ENCODE measurements around the gene FBXL20.

FBXL20 gene

DNA sequence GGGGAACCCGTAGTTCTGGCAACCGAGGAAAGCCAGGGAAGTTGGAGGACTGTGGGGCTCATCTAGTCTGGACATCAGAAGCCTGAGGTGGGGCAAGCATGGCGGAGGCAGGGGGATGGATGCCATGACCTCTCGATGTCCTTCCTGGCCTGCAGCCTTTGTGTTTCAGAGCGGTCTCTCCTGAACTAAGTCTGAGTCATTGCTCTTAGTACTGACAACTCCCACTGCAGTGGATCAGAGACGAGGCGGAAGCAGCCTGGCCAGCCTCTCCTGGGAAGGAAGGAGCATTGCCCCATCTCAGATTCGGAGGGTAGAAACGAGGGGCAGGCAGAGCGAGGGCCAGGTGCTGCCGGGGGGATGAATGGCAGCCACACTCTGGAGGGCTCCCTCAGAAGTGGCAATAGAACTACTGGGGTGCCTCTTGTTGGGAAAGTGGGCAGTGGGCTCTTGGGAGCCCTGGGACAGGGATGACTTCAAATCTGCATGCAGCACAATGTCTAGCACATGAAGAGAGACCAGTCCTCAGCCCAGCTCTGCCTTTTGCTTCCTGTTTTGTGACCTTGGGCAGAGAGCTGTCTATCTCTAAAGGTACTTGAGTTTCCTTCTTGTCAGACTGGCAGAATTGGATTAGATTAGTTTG, 172.0 kb downstream of the FBXL20 start:
- H3K4me3 ChIP-seq (ENCODE audit: low read depth, low read length): no peak overlapping the region

DNA sequence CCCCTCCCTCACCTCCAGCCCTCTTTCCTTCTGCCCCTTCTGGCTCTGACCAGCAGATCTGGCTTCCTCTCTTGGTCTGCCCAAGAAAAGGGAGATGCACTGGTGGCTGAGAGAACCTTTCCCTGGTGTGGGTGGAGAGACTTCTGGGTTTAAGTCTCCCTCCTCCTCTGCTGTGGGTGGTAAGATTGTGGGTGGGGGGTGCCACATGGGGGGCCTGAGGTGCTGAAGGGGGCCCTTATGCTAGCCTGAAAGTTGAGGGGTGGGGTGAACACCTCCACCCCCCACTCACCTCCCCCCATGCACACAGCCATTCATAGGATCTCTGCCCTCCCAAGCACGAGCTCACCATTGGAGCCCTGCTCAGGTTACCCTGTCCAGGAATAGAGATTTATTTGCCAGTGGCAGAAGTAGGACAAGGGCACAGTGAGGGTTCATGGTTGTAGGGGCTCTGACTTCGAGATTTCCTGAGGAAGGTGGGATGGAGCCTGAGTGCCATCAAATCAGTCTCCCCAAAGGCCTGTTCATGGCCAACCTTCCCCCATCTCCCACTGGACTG, 174.0 kb downstream of the FBXL20 start:
- no peak overlapping the region for H3K4me3 ChIP-seq (ENCODE audit: low read depth, low read length)

GRCh38 chr17:39225959-39226683, 175.3 kb downstream of the FBXL20 start:
- no peak overlapping the region for H3K4me3 ChIP-seq (ENCODE audit: low read depth, low read length)

GRCh38 chr17:39225308-39225958, 176.0 kb downstream of the FBXL20 start, which contains the start of gene STAC2:
TSS of gene STAC2 (minus strand) at chr17:39225945. CDS start at chr17:39225502, 443 bp downstream.
- peak within 1 kb of the TSS; percentile 41 for H3K4me3 ChIP-seq (ENCODE audit: low read depth, low read length)

DNA sequence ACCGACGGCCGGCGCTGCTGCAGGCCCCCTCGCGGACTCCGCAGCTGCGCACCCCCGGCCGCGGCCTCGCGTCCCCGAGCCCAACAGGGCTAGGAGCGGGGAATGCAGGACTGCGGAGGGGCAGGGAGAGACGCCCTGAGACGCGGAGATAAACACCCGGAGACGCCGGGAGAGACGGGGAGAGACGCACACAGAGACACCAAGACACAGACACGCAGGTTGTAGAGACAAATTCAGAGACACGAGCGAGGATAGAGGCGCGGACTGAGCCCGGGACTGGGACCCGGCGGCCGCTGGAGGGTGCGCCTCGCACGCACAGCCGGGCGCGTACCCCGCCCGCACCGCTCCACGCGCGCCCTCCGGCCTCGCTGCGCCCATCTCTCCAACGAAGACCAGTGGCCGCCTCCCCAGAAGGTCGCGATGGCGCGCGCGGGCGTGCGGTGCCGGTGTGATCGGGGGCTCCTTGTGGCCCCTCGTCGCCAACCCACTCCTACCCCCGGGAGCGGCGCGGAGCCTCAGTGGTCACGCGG, 176.6 kb downstream of the FBXL20 start:
- H3K4me3 ChIP-seq (ENCODE audit: low read depth, low read length): peak overlapping the region; percentile 41

DNA sequence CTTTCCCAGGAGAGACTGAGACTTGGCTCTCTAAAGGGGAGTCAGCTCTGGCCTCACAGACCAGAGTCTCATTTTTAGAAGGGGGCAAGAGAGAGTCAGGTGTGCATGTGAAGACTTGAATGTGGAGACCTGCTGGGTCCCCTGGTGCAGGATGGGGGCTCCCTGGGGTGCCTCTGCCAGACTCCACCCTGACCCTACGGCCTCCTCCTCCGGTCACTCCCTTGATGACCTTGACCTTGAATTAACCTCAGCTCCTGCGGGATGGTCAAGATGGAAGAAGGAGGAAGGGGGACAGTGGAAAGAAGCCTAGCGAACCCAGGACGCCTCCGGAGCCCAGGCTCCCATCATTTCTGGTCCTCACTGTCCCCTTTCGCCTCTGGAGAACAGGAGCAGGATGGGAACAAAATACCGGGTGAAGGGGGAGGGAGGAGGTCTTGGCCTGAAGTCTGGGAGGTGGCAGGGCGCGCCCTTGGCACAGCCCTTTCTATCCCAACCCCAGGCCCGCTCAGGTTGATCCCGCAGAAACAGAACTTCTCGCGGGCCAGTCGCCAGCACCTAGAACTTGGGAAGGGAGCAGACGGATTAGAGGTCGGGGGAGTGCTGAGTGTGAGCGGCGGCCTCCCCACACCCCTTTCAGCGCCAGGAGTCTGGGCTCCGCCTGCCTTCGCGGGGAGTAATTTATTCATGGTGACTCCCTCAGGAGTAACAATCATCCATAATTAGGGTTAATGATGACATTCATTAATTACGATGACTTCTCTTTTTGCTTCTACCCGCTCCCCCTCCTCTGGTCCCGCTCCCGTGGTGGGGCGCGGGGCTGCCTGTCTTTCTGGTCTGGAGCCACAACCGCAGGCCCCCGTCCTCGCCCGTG, 177.3 kb downstream of the FBXL20 start:
- H3K4me3 ChIP-seq (ENCODE audit: low read depth, low read length): no peak overlapping the region

DNA sequence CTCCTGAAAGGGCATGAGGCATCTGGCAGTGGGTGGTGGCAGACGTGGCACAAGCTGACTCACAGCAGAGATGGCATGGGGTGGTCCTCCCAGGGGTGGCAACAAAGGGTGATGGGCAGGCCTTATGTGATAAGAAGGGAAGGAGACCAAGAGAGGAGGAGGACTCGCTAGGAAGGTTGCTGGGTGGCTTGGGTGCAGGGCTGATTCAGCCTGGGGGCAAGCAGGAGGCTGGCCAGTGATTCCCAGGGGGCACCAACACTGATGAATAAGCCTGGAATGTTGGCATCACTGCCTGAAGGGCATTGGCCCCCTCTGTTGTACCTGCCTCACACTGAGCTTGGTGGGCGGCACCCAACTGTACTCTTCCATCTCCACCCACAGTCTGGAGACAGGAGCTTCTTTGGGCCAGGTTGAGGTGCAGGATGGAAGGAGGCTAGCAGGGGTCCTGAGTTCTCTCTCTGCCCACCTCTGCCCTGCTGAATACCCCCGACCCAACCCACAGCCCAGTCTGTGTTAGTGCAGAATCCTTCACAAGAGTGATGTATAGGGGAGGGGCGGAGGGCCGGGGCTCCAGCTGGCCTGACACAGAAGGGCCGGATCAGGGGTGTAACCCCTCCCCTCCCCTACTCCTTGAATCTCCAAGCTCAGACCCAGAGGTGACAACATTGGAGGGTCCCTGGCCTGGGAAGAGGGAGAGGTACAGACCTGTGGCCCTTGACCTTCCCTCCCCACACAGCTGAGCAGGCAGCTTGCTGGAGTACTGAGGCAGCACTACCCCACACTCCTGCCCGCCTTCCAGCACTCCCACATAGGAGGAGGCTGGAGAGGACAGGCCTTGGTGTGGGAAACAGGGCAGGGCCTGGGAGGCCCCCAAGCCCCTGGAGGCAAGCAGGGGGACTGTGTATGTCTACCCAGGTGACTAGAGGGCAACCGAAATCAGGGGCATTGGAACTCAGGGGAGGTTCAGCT, 178.3 kb downstream of the FBXL20 start:
- no peak overlapping the region for H3K4me3 ChIP-seq (ENCODE audit: low read depth, low read length)

- H3K4me3 ChIP-seq (ENCODE audit: low read depth, low read length): no peak overlapping the region
These were observed 179.3 kb downstream of the FBXL20 start for GRCh38 chr17:39222151-39222550.

- H3K4me3 ChIP-seq (ENCODE audit: low read depth, low read length): no peak overlapping the region
These were observed 179.9 kb downstream of the FBXL20 start for GRCh38 chr17:39221572-39221971.

GRCh38 chr17:39219647-39220154, 181.7 kb downstream of the FBXL20 start:
- H3K4me3 ChIP-seq (ENCODE audit: low read depth, low read length): no peak overlapping the region

DNA sequence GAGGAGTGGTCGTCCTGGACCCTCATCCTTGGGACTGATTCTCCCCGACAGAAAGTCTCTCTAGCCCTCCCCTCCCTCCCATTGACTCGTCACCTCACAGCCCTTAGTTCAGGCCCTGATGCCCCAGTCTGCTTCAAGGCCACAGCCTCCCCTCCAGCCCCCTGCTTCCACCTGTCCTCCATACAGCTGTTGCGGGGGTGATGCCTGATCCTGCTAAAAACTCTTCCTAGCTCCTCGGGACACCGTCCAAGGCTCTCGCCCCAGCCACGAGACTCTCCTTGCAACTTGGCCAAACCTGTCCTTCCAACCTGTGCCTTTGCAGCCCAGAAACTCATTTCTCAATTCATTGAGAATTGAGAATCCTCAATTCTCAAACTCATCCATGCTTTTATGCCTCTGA, 182.5 kb downstream of the FBXL20 start:
- H3K4me3 ChIP-seq (ENCODE audit: low read depth, low read length): no peak overlapping the region

- no peak overlapping the region for H3K4me3 ChIP-seq (ENCODE audit: low read depth, low read length)
These were observed 183.6 kb downstream of the FBXL20 start for GRCh38 chr17:39217734-39218369.

GRCh38 chr17:39213852-39214251, 187.6 kb downstream of the FBXL20 start:
- no peak overlapping the region for H3K4me3 ChIP-seq (ENCODE audit: low read depth, low read length)

DNA sequence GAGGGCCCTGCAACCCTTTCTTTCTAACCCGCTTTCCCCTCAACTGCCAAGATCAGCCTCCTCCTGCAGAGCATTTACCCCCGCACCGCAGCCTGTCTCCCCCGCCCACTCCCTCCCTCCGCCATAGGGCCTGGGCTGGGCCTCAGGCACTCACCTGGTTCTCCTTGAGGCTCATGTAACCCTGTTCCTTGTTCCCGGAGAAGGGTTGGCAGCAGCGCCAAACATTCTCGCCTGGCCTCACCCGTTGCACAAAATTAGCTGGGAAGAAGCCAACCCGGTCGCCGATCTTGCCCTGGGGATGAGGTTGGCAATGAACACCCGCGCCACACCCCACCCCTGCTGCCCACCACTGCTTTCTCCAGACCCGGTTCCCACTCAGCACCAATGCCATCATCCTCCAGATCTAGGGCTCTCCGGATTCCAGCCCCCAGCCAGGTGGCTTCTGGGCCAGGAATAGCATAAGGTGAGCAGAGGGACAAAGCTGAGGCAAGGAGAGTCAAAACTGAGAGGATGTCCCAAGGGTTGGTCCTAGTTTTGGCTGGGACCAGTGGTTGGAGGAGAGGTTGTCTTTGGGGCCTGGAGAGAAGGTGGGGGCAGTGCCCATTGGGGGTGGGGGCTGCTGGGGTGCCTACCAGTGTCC, 188.5 kb downstream of the FBXL20 start:
- no peak overlapping the region for H3K4me3 ChIP-seq (ENCODE audit: low read depth, low read length)

GRCh38 chr17:39212195-39212810, 189.1 kb downstream of the FBXL20 start:
- no peak overlapping the region for H3K4me3 ChIP-seq (ENCODE audit: low read depth, low read length)

DNA sequence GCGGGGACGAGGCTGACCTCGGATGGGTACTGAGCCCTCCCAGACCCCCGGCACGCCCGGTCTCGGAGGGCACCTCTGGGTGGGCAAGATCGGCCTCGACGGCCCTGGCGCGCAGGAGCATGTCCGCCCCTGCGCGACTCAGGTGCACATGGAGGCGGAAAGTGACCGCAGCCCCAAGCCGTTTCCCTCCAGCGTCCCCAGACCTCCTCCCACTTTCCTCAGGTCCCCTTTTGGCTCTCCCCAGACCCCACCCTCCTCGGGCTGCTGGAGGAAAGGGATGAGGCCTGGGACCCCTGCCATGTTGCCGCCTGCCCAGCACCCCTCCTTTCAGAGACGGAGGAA, 191.4 kb downstream of the FBXL20 start:
- H3K4me3 ChIP-seq (ENCODE audit: low read depth, low read length): peak overlapping the region; percentile 24

- peak overlapping the region; percentile 24 for H3K4me3 ChIP-seq (ENCODE audit: low read depth, low read length)
These were observed 191.9 kb downstream of the FBXL20 start for GRCh38 chr17:39209317-39210092.

Measured in iPS-11a (cell line).